IMR-90 (cell line): ENCODE data around the gene CCDC134. TPM values are rescaled to one million over a fixed set of nuclear protein-coding genes. Genes with fewer than 3 reads are reported as not detected.

Experiments
- ATAC-seq: fragments of 200-7000 bp; cut with Tn5 transposase; 2 replicates; pipeline ENCODE4 v1.9.1; 2020; ENCODE audit warnings: low read depth, mild to moderate bottlenecking, moderate library complexity
- BruUV-seq: library from RNA; stranded (reverse); fragments of 400-500 nt; replicated peaks from 2 replicates; lab custom pipeline; 2021; lab: Mats Ljungman, UMichigan
- CTCF ChIA-PET: fragments of 300-600 bp; formaldehyde crosslinking; extraction: SDS; loops from one replicate; lab custom pipeline; 2021; ENCODE audit warnings: antibody characterized with exemption; lab: Yijun Ruan, JAX
- POLR2A ChIA-PET: fragments of 300-600 bp; sonication (Branson Sonifier 250); formaldehyde crosslinking; loops from one replicate; lab custom pipeline; 2022; ENCODE audit warnings: antibody characterized with exemption; ENCODE audit not compliant: unreplicated experiment; lab: Charles Lee
- DNase-seq: peaks from one replicate; pipeline ENCODE4 v3.0.0; 2013
- H2AFZ ChIP-seq: replicated peaks from 2 replicates; pipeline ENCODE3; 2013; ENCODE audit warnings: low read length, mild to moderate bottlenecking; ENCODE audit not compliant: poor library complexity
- H2AK5ac ChIP-seq: 2 replicates; pipeline ENCODE4 v1.6.1; 2013; ENCODE audit warnings: low read depth, low read length, inconsistent platforms
- H2AK9ac ChIP-seq: replicated peaks from 2 replicates; pipeline ENCODE3; 2013; ENCODE audit warnings: mild to moderate bottlenecking, low read depth, low read length, moderate library complexity; ENCODE audit not compliant: poor library complexity
- H2BK120ac ChIP-seq: 2 replicates; pipeline ENCODE4 v1.6.1; 2013; ENCODE audit warnings: low read depth, low read length, inconsistent platforms
- H2BK15ac ChIP-seq: 3 replicates; pipeline ENCODE4 v1.6.1; 2013; ENCODE audit warnings: low read depth, low read length, inconsistent platforms
- H2BK20ac ChIP-seq: 2 replicates; pipeline ENCODE4 v1.6.1; 2013; ENCODE audit warnings: low read depth, mild to moderate bottlenecking, inconsistent platforms, low read length, moderate library complexity
- H2BK5ac ChIP-seq: 2 replicates; pipeline ENCODE4 v1.6.1; 2013; ENCODE audit warnings: mild to moderate bottlenecking, low read depth, low read length, inconsistent platforms; ENCODE audit not compliant: poor library complexity, severe bottlenecking
- H3K14ac ChIP-seq: replicated peaks from 2 replicates; pipeline ENCODE4 v1.6.1; 2013; ENCODE audit warnings: low read depth, low read length, inconsistent platforms
- H3K18ac ChIP-seq: 2 replicates; pipeline ENCODE4 v1.6.1; 2013; ENCODE audit warnings: low read depth, low read length, control low read depth
- H3K23ac ChIP-seq: 2 replicates; pipeline ENCODE4 v1.6.1; 2013; ENCODE audit warnings: low read depth, low read length, inconsistent platforms
- H3K27ac ChIP-seq: 2 replicates; pipeline ENCODE4 v1.5.1; 2013; ENCODE audit warnings: mild to moderate bottlenecking, control low read depth, low read length; ENCODE audit not compliant: insufficient read depth
- H3K27me3 ChIP-seq: 2 replicates; pipeline ENCODE4 v1.6.1; 2013; ENCODE audit warnings: low read length; ENCODE audit not compliant: control insufficient read depth, insufficient read depth
- H3K36me3 ChIP-seq: 2 replicates; pipeline ENCODE4 v1.6.1; 2013; ENCODE audit warnings: low read length, mixed read lengths; ENCODE audit not compliant: control insufficient read depth, insufficient read depth
- H3K4ac ChIP-seq: 2 replicates; pipeline ENCODE4 v1.6.1; 2013; ENCODE audit warnings: low read depth, low read length, inconsistent platforms
- H3K4me1 ChIP-seq: 2 replicates; pipeline ENCODE4 v1.6.1; 2013; ENCODE audit warnings: low read length, mixed read lengths; ENCODE audit not compliant: control insufficient read depth, insufficient read depth
- H3K4me2 ChIP-seq: 2 replicates; pipeline ENCODE4 v1.6.1; 2013; ENCODE audit warnings: low read depth, mild to moderate bottlenecking, control low read depth, low read length, moderate library complexity
- H3K4me3 ChIP-seq: 2 replicates; pipeline ENCODE4 v1.5.1; 2013; ENCODE audit warnings: low read depth, mild to moderate bottlenecking, control low read depth, low read length, moderate library complexity; ENCODE audit not compliant: insufficient read depth
- H3K56ac ChIP-seq: 2 replicates; pipeline ENCODE4 v1.6.1; 2013; ENCODE audit warnings: low read length, inconsistent platforms; ENCODE audit not compliant: insufficient read depth; ENCODE audit errors: extremely low read depth
- H3K79me1 ChIP-seq, 2 experiments: 2 replicates each; pipeline ENCODE4 v1.6.1; 2013; ENCODE audit warnings: low read length in 2 of 2, inconsistent platforms in 1 of 2, low read depth in 1 of 2
- H3K9ac ChIP-seq: 2 replicates; pipeline ENCODE4 v1.6.1; 2013; ENCODE audit warnings: low read depth, low read length, control low read depth
- H3K9me1 ChIP-seq: 2 replicates; pipeline ENCODE4 v1.6.1; 2013; ENCODE audit warnings: low read length, inconsistent platforms; ENCODE audit not compliant: insufficient read depth
- H3K9me3 ChIP-seq: 2 replicates; pipeline ENCODE4 v1.6.1; 2013; ENCODE audit warnings: low read length; ENCODE audit not compliant: control insufficient read depth, insufficient read depth
- H4K20me1 ChIP-seq: 2 replicates; pipeline ENCODE4 v1.6.1; 2013; ENCODE audit warnings: low read length, inconsistent platforms; ENCODE audit not compliant: insufficient read depth
- H4K5ac ChIP-seq: 2 replicates; pipeline ENCODE4 v1.6.1; 2013; ENCODE audit warnings: mild to moderate bottlenecking, low read depth, low read length, control low read depth
- H4K8ac ChIP-seq, 2 experiments: 2 replicates each; pipeline ENCODE4 v1.6.1; 2013; ENCODE audit warnings: low read depth in 2 of 2, low read length in 2 of 2, control low read depth in 1 of 2, inconsistent platforms in 1 of 2
- H4K91ac ChIP-seq: 2 replicates; pipeline ENCODE4 v1.6.1; 2013; ENCODE audit warnings: low read depth, low read length, inconsistent platforms; ENCODE audit not compliant: insufficient read depth
- BHLHE40 ChIP-seq: fragments of 150-350 bp; IDR thresholded peaks from 2 replicates; pipeline ENCODE4 v1.6.1; 2016; ENCODE audit warnings: mild to moderate bottlenecking, low read depth, low read length
- CEBPB ChIP-seq: IDR thresholded peaks from 2 replicates; pipeline ENCODE4 v1.6.1; 2012; ENCODE audit warnings: low read depth, low read length, improper control_type of control experiment
- CHD1 ChIP-seq: IDR thresholded peaks from 2 replicates; pipeline ENCODE4 v1.6.1; 2012; ENCODE audit warnings: low read depth, low read length, improper control_type of control experiment
- CTCF ChIP-seq: conservative IDR thresholded peaks from 2 replicates; pipeline ENCODE4 v1.5.1; 2012; ENCODE audit warnings: mild to moderate bottlenecking, low read depth, low read length, improper control_type of control experiment
- ELK1 ChIP-seq: fragments of 150-350 bp; IDR thresholded peaks from 2 replicates; pipeline ENCODE4 v1.6.1; 2016; ENCODE audit warnings: low read depth, mild to moderate bottlenecking, low read length, moderate library complexity, borderline replicate concordance
- FOS ChIP-seq: fragments of 150-350 bp; IDR thresholded peaks from 2 replicates; pipeline ENCODE4 v1.6.1; 2016; ENCODE audit warnings: low read depth, low read length
- MAFK ChIP-seq: IDR thresholded peaks from 2 replicates; pipeline ENCODE4 v1.6.1; 2012; ENCODE audit warnings: low read depth, low read length, improper control_type of control experiment
- MAZ ChIP-seq: IDR thresholded peaks from 2 replicates; pipeline ENCODE4 v1.6.1; 2012; ENCODE audit warnings: low read depth, mild to moderate bottlenecking, low read length, improper control_type of control experiment, moderate library complexity, borderline replicate concordance
- MXI1 ChIP-seq: IDR thresholded peaks from 2 replicates; pipeline ENCODE4 v1.6.1; 2012; ENCODE audit warnings: low read depth, mild to moderate bottlenecking, low read length, moderate library complexity, borderline replicate concordance
- NFE2L2 ChIP-seq: fragments of 150-350 bp; IDR thresholded peaks from 2 replicates; pipeline ENCODE4 v1.6.1; 2016; ENCODE audit warnings: low read depth, mild to moderate bottlenecking, low read length
- POLR2A ChIP-seq: IDR thresholded peaks from 2 replicates; pipeline ENCODE4 v1.6.1; 2012; ENCODE audit warnings: mild to moderate bottlenecking, low read depth, low read length
- RAD21 ChIP-seq: IDR thresholded peaks from 2 replicates; pipeline ENCODE4 v1.6.1; 2012; ENCODE audit warnings: low read length, improper control_type of control experiment
- RCOR1 ChIP-seq: IDR thresholded peaks from 2 replicates; pipeline ENCODE4 v1.6.1; 2012; ENCODE audit warnings: mild to moderate bottlenecking, low read length, improper control_type of control experiment; ENCODE audit not compliant: insufficient replicate concordance
- RFX5 ChIP-seq: IDR thresholded peaks from 2 replicates; pipeline ENCODE4 v1.8.0; 2012; ENCODE audit warnings: low read depth, mild to moderate bottlenecking, low read length, moderate library complexity
- SMC3 ChIP-seq: fragments of 150-350 bp; IDR thresholded peaks from 2 replicates; pipeline ENCODE4 v1.6.1; 2016; ENCODE audit warnings: low read depth, mild to moderate bottlenecking, antibody characterized with exemption, low read length, moderate library complexity
- USF2 ChIP-seq: fragments of 150-350 bp; IDR thresholded peaks from 2 replicates; pipeline ENCODE4 v1.6.1; 2017; ENCODE audit warnings: mild to moderate bottlenecking, antibody characterized with exemption, low read length, low read depth
- dilution Hi-C: fragments of 300-500 bp; cut with HindIII; formaldehyde crosslinking; loops from one replicate; pipeline ENCODE4 v1.14.3; 2018; ENCODE audit warnings: low sequenced_read_pairs; ENCODE audit not compliant: unreplicated experiment
- in situ Hi-C: fragments of 300-500 bp; cut with MboI; formaldehyde crosslinking; loops from 3 replicates; pipeline ENCODE4 v1.14.3; 2019; ENCODE audit warnings: low sequenced_read_pairs, inconsistent platforms, mixed read lengths
- intact Hi-C: fragments of 100-400 bp; cut with micrococcal nuclease; formaldehyde crosslinking; loops from 2 replicates; pipeline ENCODE4 v1.10.0; 2022
- polyA plus RNA-seq, 3 experiments: library from polyadenylated mRNA; depleted of rRNA; stranded (reverse); fragments of >200 nt; gene quantifications; 2 replicates each; pipeline ENCODE4 v1.2.3, GENCODE V29; 2012; ENCODE audit warnings: low replicate concordance in 1 of 3
- total RNA-seq: library from RNA; depleted of rRNA; stranded (reverse); fragments of >200 nt; gene quantifications from 2 replicates; pipeline ENCODE4 v1.2.3, GENCODE V29; 2012

The CCDC134 gene
- total and polyA plus RNA-seq, 2 of the 4 experiments (the other 2 are of a cell fraction), result 5.1 to 7.0 TPM

GRCh38 chr22:41857860-41858199 is 57.4 kb downstream of the CCDC134 start:
- dilution Hi-C loops (no loop called here), intact Hi-C loops (loop anchor here (10.0 kb wide), 1 partner anchor 113 kb away; no protein-coding TSS in a partner anchor), in situ Hi-C loops (no loop called here)
- Histone ChIP-seq H3K27me3 (no peaks in the 10 kb centered on the region), H3K4ac (no peak overlapping the region), H3K9ac (no peak overlapping the region), H3K14ac (no peak overlapping the region), H2BK15ac (no peak overlapping the region), H2AK5ac (no peak overlapping the region), H3K23ac (no peak overlapping the region), H2BK5ac (no peak overlapping the region), H3K56ac (no peak overlapping the region), H4K91ac (no peak overlapping the region), H2BK20ac (no peak overlapping the region), H3K4me2 (no peak overlapping the region), H2AFZ (no peak overlapping the region), H3K79me1 (peaks cover 12 to 57% of the 10 kb centered on the region in 2 experiments), H4K20me1 (peaks cover 32% of the 10 kb centered on the region), H3K4me3 (no peak overlapping the region), H2AK9ac (no peak overlapping the region), H2BK120ac (no peak overlapping the region), H3K4me1 (peaks cover 12% of the 10 kb centered on the region), H3K27ac (no peak overlapping the region), H4K5ac (no peak overlapping the region), H4K8ac (no peak overlapping the region), H3K36me3 (no peaks in the 10 kb centered on the region), H3K9me1 (peaks cover 10% of the 10 kb centered on the region), H3K18ac (no peak overlapping the region), H3K9me3 (no peaks in the 10 kb centered on the region)
- TF ChIP-seq NFE2L2 (no peak), BHLHE40 (no peak), CEBPB (no peak), RFX5 (no peak), MAZ (no peak), MXI1 (no peak), CHD1 (no peak), RAD21 (no peak), FOS (no peak), SMC3 (no peak), MAFK (no peak), CTCF (no peak), USF2 (no peak), ELK1 (no peak), RCOR1 (no peak), POLR2A (no peak)
- no peak for ATAC-seq
- POLR2A ChIA-PET, result no interaction called here
- no peak for DNase-seq
- BruUV-seq, result no TSS peak
- CTCF ChIA-PET, result no interaction called here
